Iris pigment epithelial cell (primary cell): Measurements from ENCODE around the gene NPR1.
"Not testable (repeated sequence)": the region's sequence is repeated elsewhere in the genome, so short reads cannot be mapped to it uniquely, and the experiment has no call there.

Experiments
- DNase-seq: peaks from one replicate; pipeline ENCODE4 v3.0.0-alpha.2; 2011; ENCODE audit warnings: low read depth

The NPR1 gene

DNA sequence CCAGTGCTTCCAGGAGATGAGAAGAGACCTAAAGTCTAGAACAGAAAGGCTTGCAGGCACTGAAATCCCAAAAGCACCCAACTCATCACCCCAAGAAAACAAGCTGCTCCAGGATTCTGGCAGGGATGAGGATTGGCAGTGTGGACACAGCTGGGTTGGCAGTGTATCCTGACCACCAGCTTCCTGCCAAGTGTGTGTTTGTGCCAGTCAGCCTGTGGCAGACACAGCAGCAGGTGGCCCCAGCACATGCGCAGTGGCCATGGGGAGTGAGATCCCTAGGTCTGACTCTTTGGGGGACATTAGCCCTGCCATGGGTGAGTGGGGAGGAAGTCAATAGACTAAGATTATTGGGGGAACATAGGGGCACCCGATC is 28.6 kb upstream of the NPR1 start:
- DNase-seq, result no peak

DNA sequence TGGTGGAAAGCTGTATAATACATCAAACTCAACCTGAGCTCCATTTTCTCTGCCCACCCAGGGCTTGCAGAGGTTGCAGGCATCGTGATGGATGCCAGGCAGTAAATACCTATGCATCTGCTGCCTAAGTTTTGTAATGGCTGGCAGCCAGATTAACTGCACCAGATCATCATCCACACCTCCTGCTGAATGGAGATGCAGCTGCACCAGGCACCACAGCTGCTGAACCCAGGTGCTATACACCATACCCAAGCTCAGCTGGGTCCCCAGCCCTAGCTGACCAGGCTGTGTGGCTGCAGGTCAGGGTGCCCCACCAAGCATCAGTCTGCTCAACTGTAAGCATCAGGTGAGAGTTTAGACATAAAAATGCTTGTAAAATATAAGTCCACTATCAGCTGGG is 26.7 kb upstream of the NPR1 start:
- DNase-seq, result no peak

DNA sequence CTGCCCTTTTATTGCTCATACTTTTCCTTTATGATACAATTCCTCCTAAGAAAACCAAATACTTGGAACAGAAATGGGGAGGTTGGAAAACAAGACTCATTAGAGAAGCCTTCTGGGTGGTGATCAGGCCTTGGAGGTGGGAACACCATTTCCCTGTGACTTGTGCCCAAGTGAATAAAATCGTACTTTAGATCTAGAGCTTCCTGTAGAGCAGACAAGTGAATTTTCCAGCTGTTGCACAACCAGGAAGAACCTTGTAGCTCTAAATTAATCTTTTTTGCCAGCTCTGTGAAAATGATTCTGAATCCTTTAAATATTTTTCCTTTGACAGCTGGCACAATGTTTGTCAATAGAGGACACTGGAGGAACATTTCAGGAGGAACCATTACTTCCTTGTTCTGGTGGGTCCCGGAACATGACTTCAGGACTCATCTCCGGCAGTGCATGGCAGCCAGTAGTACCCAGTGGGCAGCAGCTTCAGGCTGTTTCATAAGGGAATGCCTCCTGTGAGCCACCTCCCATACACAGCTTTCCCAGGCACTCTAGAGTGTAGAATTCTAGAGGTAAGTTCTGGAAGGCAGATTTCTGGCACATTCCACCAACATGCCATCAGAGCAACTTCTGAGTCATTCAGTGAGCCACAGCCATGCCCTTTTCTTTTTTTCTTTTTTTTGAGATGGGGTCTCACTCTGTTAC is 25.5 kb upstream of the NPR1 start:
- DNase-seq, result peak; percentile 66

DNA sequence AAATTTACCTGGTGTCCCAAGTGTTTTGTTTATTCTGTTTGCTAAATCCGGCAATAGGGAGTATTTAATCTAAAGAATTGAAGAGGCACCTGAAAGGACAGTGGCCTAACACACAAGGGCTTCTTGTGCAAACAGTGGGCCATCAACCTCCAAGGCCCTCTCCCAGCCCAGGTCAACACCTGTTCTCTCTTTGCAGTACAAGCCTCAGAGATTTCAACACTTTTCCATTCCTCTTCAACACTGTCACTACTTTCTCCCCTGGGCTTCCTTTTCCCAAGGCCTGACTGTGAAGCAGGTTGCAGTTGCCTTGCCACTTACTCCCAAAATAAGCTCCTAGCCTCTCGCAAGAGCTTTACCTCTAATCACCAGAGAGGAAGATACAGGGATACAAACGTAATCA is 23.2 kb upstream of the NPR1 start:
- no peak for DNase-seq

DNA sequence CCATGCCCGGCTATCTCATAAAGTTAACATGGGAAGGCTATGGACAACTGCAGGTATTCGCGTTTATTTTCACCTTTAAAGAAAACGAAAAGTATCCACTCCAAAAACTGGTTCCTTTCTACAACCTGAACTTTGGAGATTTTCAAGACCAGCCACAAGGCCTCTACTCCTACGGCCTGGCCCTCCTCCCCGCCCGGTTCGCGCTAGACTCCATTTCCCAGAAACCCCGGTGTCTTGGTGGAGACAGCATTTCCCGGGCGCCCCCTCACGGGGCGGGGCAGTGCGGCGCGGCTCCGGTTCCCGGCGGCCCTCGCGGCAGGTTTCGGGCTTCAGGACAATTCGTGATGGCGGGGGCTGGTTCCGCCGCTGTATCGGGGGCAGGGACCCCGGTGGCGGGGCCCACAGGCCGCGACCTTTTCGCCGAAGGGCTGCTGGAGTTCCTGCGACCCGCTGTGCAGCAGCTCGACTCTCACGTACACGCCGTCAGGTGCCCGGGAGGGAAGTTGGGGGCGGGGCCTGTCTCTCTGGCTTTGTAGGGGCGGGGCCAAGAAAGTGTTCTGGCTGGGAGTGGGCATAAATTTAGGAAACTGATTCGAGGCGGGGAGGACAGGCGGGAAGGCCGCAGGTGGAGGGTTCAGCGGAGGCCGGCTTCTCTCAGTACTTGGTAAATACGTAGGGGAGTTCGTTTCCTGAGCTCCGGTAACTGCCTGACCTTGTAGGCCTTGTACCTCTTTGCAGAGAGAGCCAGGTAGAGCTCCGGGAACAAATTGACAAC is 19.9 kb upstream of the NPR1 start, which contains the start of gene SNAPIN:
TSS of gene SNAPIN (plus strand) at position 304 of the 775 bp plus-strand sequence. CDS start at position 345, 41 bp downstream.
- peak; percentile 86 for DNase-seq

DNA sequence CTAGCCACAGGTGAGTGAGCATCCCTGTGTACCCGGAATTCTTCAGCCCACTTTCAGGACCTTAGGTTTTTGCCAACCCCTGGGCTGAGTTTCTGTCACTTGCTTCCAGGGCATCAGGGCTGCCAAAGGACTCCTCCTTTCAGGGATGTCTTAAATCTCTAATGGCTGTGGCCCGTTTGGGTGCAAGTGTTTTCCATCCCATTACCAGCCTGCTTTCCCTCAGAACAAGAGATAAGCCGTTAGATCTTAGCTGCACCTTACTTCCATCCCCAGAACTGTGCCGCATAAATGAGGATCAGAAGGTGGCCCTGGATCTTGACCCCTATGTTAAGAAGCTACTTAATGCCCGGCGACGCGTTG is 19.3 kb upstream of the NPR1 start:
- DNase-seq, result no peak

DNA sequence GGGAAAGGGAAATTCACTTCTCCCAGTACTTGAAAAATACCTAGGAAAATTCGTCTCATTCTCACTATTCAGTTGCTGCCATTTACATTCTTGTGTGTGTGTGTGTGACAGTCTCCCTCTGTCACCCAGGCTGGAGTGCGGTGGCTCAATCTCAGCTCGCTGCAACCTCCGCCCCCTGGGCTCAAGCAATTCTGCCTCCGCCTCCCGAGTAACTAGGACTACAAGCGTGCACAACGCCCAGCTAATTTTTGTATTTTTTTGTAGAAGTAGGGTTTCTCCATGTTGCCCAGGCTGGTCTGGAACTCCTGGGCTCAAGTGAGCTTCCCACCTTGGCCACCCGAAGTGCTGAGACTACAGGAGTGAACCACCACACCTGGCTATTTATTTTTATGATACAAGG is 18.8 kb upstream of the NPR1 start:
- no peak for DNase-seq

DNA sequence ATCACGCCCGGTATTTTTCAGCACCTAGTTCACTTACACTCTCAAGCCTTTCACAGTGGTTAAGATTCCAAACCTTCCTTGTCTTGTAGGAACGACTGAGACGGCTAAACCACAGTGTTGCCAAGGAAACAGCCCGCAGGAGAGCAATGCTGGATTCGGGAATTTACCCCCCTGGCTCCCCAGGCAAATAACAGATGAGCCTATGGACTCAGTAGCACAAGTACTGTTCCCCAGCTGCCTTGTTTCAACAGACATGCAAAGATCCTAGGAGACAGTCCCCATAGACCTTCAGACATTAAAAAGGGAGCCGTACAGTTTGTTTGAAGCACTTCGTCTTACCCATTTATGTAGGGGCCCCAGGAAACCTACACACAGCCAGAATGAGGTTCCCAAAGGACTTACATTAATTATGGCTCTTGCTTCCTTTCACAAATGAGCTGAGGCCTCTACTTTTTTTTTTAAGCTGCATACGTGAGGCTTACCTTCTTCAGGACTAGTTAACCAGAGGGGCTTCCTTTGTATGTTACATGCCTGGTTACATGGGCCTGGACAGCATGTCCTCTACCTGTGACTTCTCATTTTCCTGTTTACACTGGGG is 17.3 kb upstream of the NPR1 start:
- DNase-seq, result no peak

DNA sequence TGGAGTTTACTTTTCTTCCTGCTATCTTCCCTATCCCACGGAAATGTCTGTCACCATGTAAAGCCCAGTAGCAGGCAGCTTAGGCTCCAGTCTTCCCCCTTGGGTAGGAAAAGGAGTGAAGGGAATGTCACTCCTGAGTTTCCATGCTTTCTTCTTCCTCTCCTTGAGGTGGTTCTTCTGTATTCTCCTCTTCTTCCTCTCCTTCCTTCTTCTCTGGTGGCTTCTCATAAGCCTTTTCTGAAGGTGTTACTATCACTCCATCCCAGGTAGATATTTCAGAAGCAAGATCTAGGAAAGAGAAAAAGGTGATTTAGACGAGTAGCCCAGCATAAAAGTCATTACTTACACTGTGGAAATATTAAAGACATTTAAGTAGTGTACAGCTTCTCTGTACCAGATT is 16.2 kb upstream of the NPR1 start:
- DNase-seq, result no peak

DNA sequence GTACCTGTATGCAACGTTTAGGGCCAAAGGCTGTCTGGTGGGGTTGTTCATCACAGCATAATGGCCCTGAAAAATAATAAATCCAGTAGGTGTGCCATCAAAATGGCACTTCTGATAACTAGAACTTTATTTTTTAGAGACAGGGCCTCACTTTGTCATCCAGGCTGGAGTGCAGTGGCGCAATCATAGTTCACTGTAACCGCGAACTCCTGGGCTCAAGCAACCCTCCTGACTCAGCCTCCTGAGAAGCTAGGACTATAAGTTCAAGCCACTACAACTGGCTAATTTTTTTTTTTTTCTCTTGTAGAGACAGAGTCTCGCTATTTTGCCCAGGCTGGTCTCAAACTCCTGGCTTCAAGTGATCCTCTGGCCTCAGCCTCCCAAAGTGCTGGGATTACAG is 15.3 kb upstream of the NPR1 start:
- peak; percentile 83 for DNase-seq

DNA sequence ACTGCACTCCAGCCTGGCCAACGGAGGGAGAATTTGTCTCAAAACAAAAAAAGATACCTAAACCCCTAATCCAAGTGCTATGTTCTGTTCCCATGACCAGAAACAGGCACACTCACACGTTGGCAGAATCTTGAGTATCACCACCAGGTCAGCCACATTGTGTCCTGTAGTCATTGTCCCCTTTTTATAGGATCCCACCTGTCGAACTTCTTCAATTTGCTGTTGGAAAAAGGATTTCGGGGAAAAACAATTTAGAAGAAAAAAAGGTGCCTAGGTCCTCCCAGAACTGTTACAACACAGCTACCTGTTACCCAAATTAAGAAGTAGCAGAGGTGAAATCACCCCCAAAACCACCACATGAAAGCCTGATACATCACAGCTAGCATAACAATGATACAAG is 11.0 kb upstream of the NPR1 start:
- DNase-seq, result no peak

DNA sequence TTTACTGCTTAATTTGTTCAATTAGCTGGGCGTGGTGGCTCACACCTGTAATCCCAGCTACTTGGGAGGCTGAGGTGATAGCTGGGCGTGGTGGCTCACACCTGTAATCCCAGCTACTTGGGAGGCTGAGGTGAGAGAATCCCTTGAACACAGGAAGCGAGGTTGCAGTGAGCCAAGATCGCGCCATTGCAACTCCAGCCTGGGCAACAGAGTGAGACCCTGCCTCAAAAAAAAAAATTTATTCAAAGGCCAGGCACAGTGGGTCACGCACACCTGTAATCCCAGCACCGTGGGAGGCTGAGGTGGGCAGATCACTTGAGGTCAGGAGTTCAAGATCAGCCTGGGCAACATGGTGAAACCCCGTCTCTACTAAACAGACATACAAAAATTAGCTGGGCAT is 9.8 kb upstream of the NPR1 start:
- not testable (repeated sequence) for DNase-seq

DNA sequence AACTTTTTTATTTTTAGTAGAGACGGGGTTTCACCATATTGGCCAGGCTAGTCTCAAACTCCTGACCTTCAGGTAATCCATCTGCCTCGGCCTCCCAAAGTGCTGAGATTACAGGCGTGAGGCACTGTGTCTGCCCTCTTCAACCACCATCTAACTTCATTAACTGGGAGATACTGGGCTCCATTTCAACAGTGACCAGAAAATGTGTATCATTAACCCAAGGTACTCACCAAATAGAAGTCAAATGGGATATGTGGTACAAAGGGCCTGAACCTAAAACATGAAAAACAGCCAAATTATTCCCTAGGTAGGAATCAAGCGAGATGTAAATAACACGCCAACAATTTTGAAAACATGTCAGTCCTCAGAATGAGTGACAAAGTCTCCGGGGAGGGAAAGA is 8.9 kb upstream of the NPR1 start:
- DNase-seq, result no peak

DNA sequence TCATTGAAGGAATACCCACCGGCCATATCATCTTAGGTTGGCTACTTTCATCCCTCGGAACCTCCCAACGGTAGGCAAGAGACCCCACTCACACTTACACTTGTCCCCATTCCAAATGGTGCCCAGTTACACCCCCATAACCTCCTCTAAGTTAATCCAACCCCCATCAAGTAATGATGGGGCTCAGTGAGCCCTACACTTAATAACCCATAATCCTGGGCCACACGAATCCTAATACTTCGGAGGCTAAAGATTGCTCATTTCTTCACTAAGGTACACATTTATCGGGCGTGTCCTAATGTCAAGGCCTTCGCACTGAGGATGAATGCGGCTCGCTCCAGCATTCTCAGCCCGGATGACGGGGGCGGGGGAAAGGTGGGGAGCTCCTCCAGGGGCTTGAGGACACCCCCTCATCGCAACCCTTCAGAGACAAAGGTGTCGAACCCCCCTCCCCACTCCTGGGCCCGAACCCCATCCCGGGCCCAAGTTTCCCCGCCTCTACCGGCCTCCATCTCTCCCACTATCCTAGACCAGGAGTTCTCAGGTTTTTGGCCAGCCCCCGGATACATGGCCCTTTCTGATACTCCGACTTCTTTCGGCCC is 8.1 kb upstream of the NPR1 start:
- DNase-seq, result no peak

DNA sequence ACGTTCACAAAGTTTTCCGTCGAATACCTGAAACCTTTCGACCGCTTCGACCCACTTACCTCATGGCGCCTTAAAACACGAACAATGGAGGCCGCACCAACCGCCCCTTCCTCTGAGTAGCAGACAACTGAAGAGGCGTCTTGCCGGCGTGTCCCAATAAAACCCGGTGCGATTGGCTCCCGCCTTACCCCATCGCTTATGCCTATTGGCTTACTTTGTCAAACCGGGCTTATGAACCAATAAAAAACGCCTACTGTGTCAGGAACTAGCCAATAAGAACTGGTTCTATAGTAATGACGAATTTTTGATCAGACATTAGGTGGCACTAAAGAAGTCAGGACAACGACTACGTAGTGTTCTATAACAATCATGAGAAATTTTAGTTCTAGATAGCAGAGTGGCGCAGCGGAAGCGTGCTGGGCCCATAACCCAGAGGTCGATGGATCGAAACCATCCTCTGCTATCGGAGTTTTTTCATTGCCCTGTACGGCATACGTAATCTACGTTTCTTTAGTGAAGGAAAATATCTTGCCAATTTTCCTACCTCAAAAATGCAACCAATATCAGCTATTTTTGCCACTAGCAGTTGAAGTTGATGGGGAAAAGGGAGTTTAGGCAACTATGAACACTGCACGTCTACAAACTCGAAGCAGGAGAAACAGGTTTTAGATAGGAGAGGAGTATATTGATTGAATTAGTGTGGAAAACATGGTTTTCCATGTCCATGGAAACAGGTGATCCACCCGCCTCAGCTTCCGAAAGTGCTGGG is 7.4 kb upstream of the NPR1 start, which contains the start of gene ILF2:
TSS of gene ILF2 (minus strand) at position 135 of the 769 bp plus-strand sequence. CDS start at position 64, 71 bp downstream.
- DNase-seq, result peak; percentile 100

DNA sequence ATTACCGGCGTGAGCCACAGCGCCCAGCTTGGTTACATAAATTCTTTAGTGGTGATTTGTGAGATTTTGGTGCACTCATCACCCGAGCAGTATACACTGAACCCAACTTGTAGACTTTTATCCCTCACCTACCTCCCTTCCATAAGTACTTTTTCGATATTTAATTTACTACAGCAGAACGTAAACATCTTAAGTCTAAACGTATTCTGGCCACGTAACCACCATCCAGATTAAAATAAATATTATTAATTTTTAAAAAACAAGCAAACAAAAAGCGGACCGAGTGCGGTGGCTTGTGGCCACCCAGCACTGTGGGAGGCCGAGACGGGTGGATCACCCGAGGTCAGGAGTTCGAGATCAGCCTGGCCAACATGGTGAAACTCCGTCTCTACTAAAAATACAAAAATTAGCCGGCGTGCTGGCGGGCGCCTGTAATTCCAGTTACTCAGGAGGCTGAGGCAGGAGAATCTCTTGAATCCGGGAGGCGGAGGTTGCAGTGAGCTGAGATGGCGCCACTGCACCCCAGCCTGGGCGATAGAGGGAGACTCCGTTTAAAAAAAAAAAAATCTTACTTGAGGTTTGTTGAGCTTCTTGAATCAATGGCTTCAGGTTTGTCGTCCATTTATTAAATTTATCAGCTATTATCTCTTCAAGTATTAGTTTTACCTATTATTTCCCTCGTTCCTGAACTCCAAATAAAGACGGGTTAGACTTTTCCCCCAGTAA is 6.7 kb upstream of the NPR1 start:
- DNase-seq, result peak; percentile 69

DNA sequence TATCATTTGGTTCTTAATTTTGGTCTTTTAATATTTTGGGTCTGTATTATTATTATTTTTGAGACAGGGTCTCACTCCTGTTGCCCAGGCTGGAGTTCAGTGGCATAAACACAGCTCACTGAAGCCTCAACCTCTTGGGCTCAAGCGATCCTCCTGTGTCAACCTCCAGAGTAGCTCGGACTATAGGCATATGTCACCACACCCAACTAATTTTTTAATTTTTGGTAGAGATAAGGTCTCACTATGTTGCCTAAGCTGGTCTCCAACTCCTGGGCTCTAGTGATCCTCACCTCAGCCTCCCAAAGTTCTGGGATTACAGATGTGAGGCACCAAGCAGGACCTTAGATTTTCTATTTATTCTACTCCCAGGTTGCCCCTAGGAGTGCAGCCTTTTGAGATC is 5.0 kb upstream of the NPR1 start:
- DNase-seq, result no peak

DNA sequence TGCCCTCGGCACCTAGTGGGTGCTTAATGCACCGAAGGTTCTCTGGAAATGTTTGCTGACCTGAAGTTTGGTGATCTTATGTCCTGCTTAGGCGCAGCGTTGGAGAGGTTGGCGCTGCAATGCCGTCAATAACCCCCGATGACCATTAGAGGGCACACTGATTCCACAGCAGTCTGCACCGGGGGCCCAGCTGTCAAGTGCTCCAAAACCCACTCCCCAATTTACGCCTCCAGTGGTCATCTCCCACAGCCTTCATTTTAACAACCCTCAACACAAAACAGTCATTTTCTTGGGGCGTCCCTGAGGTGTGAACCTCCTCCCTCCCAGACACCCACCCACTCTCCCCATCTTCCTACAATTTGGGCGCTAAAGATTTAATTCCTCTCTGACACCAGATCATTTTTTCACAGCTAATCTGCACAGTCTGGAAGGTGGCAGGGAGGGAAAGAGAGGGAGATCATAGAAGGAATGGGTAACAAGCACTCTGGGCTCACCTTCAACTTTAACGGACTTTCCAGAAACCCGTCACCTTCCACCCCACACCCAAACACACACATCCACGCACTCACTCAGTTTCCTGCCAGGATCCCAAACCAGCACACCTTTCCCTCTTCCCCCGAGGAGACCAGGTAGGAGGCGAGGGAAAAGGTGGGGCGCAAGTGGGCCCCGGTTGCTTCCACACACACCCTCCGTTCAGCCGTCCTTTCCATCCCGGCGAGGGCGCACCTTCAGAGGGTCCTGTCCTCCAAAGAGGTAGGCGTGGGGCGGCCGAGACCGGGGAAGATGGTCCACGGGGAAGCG is 570 bp upstream of the NPR1 start:
- DNase-seq, result peak; percentile 60

DNA sequence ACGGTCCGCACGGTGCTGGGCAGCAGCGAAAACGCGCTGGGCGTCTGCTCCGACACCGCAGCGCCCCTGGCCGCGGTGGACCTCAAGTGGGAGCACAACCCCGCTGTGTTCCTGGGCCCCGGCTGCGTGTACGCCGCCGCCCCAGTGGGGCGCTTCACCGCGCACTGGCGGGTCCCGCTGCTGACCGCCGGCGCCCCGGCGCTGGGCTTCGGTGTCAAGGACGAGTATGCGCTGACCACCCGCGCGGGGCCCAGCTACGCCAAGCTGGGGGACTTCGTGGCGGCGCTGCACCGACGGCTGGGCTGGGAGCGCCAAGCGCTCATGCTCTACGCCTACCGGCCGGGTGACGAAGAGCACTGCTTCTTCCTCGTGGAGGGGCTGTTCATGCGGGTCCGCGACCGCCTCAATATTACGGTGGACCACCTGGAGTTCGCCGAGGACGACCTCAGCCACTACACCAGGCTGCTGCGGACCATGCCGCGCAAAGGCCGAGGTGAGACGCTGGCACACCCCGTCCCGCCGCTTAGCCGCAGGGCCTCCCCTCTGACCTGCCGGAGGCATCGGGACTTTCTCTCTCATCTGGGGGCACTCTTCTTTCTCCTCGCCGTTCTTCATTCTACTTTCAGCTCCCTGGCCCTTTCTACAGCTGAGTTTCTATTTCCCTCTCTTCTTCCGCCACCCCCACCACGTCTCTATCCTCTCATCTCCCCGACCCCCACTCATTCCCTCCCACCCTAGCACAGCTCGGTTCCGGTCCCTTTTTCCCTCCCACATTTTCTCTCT is 1.0 kb downstream of the NPR1 start:
- DNase-seq, result no peak

DNA sequence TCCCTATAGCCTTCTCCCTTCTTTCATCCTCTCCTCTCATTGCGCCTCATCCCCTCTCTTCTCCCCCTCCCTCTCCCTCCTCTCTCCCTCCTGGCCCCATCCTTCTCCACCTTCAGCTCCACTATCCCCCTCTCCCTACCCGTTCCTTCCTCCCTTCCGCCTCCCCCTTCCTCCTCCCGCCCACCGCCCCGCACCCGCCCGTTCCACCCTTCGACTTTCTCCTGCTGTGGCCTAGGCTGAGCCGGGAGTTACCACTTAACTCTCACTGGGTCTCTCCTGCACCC is 1.6 kb downstream of the NPR1 start:
- no peak for DNase-seq
